Activated effector memory CD4-positive, alpha-beta T cell treated with Interleukin-2 at 50 U/mL for 16 hours (primary cell): ENCODE data around the gene HNRNPL.
"Not testable (repeated sequence)": the region's sequence is repeated elsewhere in the genome, so short reads cannot be mapped to it uniquely, and the experiment has no call there.

ENCODE experiments used
- DNase-seq: peaks from one replicate; pipeline ENCODE4 v3.0.0-alpha.2; 2020

Gene HNRNPL

DNA sequence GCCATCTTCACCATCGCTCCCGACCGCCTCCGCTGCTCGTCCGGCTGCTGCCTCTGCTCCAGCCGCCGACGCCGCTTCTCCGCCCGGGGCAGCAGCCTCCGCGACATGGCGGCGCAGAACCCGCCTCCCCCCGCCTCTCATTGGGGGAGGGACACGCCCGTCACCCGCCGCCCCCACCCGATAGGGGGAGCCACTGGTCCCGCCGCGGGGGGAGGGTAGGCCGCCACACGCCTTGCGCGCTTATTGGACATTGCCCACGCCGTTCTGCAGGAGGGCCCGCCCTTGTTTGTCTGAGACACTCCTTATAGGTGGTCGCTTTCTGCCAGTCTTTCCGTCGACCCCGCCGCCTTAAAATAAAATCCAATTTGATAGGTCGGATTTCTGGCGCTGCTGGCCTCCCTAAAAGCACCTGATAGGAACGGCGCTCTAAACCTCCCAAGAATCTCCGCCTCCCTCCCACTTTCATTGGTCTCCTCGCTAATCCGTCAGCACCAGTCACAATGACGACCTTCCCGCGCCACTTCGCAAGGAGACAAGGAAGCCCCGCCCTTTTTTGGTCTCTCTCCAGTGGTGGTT is at the start of gene HNRNPL:
HNRNPL (minus strand) TSS at position 127 of the 576 bp plus-strand sequence; CDS start at position 107, 20 bp downstream.
- DNase-seq: peak; percentile 98

DNA sequence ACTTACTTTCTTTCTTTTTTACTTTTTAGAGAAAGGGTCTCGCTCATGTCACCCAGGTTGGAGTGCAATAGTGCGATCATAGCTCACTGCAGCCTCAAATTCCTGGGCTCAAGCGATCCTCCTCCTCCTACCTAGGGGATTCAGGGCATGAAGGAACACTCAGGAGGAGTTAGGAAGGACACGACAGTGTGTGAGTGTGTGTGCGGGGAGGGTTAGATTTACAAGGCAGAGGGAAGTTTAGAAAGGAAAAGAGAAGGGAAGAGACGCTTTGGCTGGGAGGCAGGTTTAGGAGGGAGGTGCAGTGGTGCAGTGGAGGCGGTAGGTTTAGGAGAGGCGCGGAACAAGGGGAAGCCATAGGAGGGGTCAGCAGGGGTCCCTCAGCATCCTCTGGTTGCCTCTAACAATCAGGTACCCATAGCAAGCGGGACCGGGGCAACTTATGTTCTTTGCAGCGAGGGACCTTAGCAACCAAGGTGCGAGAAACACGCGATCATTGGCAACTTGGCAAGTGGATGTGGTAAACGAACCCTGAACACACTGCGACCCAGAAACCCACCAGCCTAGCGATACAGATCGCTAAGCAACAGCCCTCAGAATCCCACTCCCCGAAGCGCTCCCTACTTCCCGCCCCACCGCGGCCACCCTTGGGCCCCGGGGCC is 49.1 kb upstream of the HNRNPL start:
- DNase-seq: no peak

DNA sequence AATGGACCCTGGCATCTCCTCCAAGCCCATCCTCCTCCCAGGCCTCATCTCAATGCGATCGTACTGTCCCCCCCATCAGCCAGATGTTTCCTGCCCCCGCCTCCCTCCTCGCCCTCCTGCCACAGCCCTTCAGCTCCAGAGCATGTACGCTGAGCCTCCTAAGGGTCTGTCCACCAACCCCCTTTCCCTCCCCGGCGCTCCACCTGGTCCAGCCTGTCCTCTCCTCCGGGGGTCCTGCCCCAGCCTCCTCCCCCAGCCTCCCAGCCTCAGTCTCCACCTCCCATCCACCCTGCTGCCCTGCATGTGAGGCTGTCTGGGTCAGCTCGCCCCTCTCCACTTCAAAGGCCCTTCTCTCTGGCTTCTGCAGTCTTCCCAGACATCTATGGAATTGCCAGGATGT is 45.2 kb upstream of the HNRNPL start:
- DNase-seq: no peak

DNA sequence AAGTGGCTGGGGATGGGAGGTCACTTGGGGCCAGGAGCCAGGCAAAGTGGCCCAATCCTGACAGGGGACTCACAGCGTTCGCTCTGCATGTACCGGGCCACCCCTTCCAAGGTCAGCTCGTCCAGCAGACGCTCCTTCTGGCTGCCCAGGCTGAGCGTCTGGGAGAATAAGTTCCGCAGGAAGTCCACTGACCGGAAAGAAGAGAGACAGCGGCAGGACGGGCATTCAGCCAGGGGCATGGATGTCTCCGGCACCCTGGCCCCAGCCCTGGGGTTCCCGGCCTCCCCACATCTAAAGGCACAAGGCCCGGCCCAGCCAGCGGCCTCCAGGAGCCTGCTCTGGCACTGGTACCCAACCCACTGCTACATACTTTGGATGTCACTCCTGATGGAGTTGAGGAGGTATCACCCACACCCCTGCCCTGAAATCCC is 43.6 kb upstream of the HNRNPL start:
- no peak for DNase-seq

DNA sequence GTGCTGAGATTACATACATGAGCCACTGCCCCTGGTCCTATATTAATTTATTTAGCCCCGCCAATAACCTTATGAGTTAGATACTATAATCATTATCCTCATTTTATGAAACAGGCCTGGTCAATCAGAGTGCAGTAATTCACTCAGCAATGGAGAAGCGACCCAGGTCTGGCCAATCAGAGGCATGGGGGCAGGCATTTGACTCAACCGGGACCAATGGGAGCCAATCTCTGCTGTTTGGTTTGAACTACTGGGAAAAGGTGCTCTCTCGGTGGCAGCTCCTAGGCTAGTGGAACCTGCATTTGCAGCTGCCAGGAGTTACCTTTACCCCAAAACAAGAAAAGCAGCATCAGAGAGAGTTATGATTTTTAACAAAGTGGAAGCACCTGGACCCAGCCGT is 43.1 kb upstream of the HNRNPL start:
- DNase-seq: no peak

DNA sequence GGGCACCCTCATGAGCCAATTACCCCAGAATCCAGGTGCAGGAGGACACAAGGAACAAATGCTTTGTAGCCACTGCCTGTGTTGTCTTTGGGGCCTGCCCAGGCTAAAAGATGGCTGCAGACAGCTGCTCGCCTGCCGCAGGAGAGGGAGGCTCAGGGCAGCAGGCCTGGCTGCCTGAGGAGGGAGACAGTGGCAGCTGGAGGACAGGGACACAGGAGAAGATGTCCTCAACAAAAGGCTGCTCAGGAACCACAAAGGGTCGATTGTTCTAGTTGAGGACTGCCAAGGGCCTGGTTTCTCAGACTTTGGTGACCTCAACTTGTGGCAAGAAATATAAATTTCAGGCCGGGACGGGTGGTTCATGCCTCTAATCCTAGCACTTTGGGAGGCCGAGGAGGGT is 42.0 kb upstream of the HNRNPL start:
- DNase-seq: no peak

DNA sequence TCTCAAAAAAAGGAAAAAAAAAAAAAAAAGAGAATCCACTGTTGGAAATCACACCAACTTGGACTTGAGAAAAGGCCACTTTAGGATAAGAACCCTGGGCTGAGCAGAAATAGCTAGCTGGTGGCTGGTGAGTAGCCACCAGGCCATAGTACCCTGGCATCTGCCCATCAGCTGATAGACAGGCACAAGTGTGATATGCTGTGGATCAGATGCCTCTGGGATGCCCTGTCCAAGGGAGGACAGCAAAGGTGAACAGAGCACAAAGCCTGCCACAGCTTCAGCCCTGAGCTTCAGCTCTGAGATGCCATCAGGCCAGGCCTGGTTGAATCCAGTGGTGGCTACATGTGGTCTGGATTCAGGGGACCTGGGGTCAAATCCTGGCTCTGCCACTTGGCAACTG is 40.9 kb upstream of the HNRNPL start:
- DNase-seq: no peak

DNA sequence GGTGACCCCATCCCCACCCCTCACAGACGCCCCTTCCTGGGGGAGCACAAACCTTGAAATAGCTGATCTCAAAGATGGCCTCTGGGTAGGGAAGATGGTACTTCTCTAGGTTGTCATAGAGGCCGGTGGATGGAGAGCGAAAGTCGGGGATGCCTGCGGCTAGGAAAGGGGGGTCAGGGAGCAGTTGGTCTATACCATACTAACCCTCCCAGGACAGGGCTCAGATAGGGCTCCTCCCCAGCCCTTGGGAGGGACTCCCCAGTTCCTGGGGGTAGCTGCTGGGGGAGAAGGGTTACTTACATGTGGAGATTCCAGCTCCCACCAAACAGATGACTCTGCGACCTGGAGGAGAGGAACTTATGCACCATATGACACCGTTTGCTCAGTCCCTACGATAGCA is 40.0 kb upstream of the HNRNPL start:
- no peak for DNase-seq

DNA sequence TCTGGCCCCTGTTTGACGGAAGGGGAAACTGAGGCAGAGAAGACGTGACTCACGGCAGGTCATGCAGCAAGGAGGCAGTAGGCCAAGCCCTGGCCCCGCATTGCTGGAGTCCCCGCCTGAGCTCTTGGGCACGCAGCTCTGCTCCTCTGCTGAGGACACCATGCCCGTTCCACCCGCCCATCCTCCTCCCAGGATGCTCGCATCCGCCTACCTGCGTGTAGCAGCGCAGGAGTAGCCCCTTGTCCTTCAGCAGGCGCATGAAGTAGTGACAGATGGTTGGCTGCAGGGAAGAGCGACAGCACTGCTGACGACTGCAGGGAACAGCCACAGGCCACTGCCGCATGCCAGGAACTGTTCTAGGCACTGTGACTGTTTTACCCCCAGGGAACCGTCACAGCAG is 39.1 kb upstream of the HNRNPL start:
- no peak for DNase-seq

DNA sequence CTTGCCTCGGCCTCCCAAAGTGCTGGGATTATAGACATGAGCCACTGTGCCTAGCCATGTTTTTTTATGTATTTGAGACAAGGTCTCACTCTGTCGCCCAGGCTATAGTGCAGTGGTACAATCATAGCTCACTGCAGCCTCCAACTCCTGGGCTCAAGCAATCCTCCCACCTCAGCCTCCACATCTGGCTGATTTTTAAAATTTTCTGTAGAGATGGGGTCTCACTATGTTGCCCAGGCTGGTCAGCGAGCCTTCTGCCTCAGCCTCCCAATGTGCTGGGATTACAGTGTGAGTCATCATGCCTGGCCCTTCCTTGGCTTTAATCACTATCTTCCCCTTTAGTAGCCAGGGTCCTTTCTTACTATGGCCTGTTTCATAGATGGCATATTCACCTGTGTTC is 34.9 kb upstream of the HNRNPL start:
- not testable (repeated sequence) for DNase-seq

DNA sequence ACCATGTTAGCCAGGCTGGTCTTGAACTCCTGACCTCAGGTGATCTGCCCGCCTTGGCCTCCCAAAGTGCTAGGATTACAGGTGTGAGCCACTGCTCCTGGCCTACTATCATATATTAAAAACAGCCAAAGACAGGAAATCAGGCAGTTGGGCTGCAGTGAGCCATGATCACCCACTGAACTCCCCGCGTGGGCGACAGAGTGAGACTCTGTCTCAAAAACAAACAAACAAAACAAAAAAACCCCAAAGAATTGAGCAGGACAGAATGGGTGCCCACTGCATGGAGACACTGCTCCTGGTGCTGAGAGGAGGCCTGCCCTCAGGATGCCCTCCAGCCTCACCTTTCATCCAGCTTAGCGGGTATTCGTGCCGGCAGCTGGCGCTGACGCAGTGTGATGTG is 33.5 kb upstream of the HNRNPL start:
- DNase-seq: no peak

DNA sequence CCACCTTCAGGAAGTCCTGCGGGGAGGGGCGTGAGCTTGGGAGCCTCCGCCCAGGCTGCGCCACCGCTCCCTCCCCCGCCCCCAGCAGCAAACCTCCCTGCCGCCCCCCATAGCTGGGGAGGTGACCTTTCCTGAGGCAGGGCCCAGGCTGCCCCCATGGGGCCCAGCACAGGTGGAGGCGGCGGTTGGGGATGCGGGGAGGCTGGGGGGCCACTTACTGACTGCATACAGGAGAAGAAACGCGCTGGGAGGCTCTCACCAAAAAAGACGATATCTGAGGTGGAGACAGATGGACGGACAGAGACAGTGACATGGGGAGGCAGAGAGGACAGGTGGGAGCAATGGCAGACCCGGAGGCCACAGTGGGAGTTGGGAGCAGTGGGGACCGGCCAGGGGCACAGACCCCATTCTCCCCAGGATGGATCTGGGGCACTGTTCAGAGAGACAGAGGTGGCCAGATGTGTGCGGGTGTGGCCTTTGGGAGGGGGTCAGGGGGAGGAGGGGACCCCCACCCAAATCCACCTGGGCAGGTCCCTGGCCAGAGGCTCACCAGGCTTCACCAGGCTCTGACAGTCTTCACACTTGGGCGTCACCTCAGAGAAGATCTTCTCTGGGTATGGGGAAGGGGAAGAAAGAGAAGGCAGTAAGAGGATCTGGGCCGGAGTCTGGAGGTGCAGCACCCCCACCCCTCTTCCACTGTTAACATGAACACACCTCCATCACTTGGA is 31.3 kb upstream of the HNRNPL start:
- no peak for DNase-seq

DNA sequence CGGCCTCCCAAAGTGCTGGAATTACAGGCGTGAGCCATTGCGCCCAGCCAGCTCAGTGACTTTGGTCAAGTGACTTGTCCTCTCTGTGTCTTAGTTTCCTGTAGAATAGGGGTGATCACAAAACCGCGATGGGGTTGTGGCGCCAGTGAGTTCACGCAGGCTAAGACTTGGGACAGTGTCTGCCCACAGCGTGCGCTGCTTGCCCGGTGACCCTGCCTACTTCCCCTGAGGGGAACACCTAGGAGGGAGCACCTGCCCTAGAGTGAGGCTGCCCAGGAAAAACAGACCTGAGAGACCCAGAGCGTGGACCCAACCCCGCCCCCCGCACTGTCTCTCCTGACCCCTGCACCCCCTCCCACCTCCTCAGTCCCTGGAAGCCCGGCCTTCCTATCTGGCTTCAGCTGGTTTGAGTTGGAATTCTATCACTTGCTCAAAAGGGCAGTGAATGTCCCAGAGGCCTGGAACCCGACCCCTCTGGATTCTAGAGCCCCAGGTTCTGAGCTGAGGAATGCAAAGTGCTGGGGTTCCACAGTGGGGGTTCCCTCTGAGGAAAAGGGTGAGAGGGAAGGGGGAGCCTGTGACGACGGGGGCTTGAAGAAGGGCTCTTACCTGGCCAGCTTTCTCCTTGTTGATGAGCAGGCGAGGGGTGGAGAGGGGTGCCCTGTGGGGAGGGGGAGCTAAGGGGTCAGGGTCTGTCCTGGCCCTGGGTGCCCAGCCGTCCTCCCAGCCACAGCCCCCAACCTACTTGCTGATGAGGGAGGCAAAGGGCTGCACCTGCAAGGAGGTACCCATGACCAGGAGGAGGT is 30.5 kb upstream of the HNRNPL start:
- DNase-seq: no peak

DNA sequence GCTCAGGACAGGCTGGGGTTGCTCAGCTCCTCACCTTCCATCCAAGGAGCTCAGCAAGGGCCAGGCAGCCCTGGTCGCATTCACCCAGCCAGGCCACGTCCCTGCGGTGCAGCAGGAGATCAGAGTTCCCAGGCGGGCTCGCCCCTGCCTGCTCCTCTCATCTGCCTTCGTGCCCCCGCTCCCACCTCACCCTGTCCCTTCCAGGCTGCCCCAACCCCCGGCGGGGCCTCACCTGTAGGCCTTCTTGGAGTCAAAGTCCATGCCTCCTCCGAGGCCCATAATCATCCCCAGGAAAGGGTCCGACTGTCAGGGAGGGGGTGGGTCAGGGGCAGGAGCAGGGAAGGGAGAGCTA is 29.6 kb upstream of the HNRNPL start:
- DNase-seq: no peak

DNA sequence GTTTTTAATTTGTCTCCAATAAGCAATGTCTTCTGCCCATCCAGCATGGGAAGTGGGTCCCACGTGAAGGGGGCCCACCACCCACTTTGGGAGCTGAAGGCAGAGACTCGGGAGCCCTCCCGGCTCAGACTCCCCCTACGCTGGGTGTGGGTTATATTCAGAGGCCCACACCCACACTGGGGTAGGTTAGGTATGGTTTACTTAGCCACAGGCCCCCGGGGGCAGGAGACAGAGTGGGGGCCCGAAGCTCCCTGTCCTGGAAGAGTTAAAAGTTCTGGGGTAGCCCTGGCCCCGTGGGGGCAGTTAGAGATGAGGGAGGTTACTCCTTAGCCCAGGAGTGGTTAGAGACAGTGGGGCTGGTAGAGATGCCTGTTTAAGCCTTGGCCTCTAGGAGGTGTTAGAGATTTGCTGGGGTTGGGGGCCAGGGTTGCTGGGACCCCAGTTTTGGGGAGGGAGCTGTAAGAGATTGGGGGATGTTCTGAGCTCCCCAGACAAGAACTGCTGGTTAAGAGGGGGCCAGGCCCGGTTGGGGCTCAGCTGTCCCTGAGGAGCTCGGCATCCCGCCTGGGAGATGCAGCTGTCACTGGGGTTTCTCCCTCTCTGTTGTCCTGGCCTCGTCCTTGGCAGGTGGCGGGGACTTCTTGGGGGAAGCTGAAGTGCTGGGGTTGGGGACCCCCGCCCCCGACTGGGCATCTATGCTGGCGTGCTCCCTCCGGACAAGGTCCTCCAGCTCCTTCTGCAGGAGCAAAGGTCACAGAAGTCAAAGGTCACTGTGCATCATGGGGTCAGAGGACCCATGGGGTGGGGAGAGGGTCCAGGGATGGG is 29.0 kb upstream of the HNRNPL start:
- DNase-seq: no peak

DNA sequence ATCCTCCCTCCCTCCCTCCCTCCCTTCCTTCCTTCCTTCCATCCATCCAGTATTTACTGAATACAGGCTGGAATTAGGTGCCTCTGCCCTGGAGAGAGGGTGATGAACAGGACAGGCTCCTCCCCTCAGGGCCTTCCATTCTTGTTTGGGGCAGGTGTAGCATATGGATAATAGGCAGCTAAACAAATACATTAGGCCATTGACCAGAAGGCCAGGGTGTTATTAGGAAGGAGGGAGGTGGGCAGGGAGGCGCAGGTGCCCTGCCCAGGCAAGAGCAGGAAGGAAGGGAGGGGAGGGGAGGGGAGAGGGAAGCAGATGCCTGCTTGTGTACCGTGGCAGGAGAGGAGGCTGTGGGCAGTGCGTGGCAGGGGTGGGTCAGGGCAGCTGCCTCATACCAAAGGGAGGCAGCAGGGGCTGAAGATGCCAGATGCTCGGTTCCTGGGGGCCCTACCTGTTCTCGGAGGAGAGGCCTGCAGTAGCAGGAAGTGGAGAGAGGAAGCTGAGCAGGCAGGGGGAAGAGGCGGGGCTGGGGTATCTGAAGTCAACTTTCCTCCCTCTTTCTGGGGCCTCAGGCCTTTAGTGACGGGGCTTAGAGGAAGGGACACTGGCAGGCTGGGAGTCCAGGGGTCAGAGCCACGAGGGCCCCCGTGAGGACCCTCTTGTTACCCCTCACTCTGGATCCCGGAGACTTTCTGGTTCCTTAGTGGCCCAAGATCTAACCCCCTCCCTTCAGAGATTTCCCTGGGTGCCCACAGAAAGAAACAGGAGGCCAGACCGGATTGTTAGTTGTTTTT is 28.2 kb upstream of the HNRNPL start, which contains the start of gene RINL:
RINL (minus strand) TSS at position 495 of the 794 bp plus-strand sequence. CDS start 1,533 bp downstream, outside the sequence.
- peak; percentile 68 for DNase-seq

DNA sequence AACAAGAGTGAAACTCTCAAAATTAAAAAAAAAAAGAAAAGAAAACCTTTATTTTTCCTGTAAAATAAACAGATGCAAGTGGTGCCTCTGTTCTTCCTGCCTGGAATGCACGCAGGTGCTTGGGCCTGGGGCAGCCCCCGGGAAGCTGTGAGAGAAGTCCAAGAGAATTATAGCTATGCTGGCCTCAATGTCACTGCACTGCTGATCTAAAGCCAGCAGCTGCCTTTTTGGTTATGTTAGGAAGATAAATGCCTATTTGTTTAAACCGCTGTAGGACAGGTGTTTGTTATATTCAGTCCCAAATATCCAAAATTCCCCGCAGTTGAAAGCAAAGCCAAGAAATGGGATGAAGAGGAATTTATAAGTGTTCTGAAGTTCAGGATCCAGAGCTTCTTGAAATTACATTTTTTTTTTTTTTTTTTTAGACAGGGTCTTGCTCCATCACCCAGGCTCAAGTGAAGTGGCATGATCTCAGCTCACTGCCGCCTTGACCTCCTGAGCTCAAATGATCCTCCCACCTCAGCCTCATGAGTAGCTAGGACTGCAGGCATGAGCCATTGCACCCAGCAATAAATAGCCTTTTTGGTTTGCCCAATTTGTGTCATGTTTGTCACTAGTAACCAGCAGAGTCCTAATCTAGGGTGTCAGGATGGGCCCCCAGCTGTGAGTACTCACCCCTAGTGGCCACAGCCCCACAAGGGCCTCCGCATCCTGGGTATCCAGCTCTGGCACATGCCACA is 26.0 kb upstream of the HNRNPL start:
- DNase-seq: no peak

DNA sequence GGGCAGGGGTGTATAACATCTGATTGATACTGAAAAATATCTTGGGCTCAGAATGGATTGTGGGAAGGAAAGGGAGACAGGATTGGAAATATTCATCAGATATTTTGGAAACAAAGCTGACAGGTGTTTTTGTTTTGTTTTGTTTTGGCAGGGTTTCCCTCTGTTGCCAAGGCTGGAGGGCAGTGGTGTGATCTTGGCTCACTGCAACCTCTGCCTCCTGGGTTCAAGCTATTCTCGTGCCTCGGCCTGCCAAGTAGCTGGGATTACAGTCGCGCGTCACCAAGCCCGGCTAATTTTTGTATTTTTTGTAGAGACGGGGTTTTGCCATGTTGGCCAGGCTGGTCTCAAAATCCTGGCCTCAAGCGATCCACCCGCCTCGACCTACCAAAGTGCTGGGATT is 23.6 kb upstream of the HNRNPL start:
- DNase-seq: not testable (repeated sequence)

DNA sequence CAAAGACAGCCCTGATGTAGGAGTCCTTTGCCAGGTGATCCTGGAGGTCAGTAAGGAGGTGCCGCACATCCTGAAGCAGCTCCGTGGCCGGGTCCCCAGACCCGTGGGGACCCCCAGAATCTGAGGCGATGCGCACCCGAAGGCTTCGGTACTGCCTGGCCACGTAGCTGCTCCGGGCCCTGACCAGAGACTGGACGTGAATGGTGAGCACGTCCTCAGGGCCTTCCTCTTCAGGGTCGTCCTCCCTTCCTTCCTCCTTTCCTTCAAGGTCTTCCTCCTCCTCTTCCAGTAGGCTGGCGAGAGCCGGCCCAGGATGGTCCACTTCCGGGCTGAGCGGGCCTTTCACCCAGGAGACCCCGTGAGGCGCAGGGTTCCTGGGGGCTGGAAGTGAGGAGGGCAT is 20.8 kb upstream of the HNRNPL start:
- DNase-seq: no peak

DNA sequence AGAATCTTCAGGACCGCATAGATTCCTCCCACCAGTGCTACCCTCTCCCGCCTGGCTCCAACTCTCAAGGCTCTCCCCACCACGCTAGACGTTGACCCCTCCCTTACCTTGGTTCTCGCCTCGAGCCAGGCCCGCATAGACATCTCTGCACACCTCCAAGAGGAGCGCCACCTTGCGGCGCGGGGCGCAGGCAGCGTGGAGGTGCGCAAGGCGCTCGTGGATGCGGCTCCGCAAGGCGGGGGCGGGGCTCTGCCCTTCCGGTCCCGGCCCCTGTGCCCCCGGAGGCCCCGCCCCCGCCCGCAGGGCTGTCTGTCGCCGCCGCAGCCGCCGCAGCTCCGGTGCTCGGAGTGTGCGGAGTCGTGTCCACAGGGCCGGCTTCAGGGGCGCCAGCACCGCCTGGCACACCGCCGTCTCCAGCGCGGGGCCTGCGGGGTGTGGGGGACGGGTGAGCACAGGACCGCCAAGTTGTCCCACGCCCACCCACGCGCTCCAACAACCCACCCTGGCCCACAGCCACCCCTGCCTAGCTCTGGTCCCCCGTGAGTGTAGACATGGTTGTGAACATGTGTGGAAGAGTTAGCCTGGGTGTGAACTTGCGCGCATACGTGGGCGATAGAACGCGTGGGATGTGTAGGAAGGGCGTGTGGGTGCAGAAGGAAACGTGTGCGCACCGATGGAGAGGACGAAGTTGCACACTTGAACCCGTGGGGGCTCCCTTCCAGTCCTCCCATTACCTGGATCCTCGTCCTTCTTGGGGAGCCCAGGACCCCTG is 20.2 kb upstream of the HNRNPL start:
- peak; percentile 93 for DNase-seq
